PC-3 (cell line): ENCODE results near the gene CPS1.

ENCODE experiments used
- EZH2 ChIP-seq: fragments of 300-600 bp; sonication (generic); IDR thresholded peaks from one replicate; pipeline ENCODE4 v1.6.1; 2017; ENCODE audit warnings: antibody characterized with exemption, mild to moderate bottlenecking, low read length; ENCODE audit not compliant: unreplicated experiment
- EZH2phosphoT487 ChIP-seq: fragments of 300-600 bp; sonication (generic); IDR thresholded peaks from 2 replicates; pipeline ENCODE4 v1.6.1; 2018; ENCODE audit warnings: mild to moderate bottlenecking, antibody characterized with exemption, low read length, borderline replicate concordance
- TF ChIP-seq, protein P1 (sequence below): fragments of 300-600 bp; sonication (generic); conservative IDR thresholded peaks from 2 replicates; pipeline ENCODE4 v1.5.1; 2017; ENCODE audit warnings: antibody characterized with exemption, low read depth, mild to moderate bottlenecking, low read length

DNA sequence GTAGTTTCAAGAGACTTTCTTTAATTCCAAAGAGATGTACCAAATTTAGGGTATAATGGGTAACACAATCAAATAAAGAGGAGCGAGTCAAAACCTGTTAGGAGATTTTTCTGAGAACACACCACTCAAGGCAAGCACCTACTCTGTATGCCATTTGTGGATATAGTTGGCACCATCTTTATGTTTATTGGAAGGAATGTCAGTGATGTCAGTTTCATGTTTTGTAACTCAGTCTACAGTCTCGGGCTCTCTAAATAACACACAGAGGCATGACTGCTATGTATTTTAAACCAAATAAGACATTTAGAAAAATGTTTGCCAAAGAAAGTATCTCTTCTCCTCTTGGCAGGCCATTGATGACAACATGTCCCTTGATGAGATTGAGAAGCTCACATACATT is 59.7 kb downstream of the CPS1 start:
- TF ChIP-seq, protein P1, sequence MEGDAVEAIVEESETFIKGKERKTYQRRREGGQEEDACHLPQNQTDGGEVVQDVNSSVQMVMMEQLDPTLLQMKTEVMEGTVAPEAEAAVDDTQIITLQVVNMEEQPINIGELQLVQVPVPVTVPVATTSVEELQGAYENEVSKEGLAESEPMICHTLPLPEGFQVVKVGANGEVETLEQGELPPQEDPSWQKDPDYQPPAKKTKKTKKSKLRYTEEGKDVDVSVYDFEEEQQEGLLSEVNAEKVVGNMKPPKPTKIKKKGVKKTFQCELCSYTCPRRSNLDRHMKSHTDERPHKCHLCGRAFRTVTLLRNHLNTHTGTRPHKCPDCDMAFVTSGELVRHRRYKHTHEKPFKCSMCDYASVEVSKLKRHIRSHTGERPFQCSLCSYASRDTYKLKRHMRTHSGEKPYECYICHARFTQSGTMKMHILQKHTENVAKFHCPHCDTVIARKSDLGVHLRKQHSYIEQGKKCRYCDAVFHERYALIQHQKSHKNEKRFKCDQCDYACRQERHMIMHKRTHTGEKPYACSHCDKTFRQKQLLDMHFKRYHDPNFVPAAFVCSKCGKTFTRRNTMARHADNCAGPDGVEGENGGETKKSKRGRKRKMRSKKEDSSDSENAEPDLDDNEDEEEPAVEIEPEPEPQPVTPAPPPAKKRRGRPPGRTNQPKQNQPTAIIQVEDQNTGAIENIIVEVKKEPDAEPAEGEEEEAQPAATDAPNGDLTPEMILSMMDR: no peak
- TF ChIP-seq EZH2phosphoT487 (no peak), EZH2 (no peak)
